ENCODE measurements around the gene KRTAP12-3.

DNA sequence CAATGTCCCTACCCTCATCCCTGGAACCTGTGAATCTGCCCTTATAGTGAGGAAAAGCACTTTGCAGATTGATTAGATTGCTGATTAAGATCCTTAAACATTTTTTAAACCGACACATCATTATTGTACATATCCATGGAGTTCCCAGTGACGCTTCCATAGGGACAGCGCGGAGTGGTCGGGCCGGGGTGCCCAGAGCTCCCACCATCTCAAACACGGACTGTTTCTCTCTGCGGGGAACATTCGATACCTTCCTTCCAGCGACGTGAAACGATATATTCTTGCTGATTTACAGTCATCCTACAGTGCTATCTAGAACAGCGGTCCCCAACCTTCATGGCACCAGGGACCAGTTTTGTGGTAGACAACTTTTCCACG is 43.3 kb downstream of the KRTAP12-3 start:
- TF ChIP-seq EZH2 (IDR thresholded peaks at IDR 0.05; ENCODE audit: insufficient read depth, poor library complexity, severe bottlenecking) (no peak), EZH2phosphoT487 (IDR thresholded peaks at IDR 0.05; ENCODE audit: insufficient read depth, low read depth) (no peak)
